ENCODE results near the gene COL6A2.
"Not testable (repeated sequence)": the region's sequence is repeated elsewhere in the genome, so short reads cannot be mapped to it uniquely, and the experiment has no call there.

DNA sequence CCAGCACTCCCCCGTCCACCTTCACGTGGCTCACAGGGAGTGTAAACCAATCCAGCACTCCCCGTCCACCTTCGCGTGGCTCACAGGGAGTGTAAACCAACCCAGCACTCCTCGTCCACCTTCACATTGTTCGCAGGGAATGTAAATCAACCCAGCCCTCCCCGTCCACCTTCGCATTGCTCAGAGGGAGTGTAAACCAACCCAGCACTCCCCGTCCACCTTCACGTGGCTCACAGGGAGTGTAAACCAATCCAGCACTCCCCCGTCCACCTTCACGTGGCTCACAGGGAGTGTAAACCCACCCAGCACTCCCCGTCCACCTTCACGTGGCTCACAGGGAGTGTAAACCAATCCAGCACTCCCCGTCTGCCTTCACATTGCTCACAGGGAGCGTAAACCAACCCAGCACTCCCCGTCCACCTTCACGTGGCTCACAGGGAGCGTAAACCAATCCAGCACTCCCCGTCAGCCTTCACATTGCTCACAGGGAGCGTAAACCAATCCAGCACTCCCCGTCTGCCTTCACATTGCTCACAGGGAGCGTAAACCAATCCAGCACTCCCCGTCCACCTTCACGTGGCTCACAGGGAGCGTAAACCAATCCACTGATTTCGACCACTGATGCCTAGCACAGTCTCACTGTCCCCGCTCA is 42.6 kb downstream of the COL6A2 start:
- TF ChIP-seq, protein P1, sequence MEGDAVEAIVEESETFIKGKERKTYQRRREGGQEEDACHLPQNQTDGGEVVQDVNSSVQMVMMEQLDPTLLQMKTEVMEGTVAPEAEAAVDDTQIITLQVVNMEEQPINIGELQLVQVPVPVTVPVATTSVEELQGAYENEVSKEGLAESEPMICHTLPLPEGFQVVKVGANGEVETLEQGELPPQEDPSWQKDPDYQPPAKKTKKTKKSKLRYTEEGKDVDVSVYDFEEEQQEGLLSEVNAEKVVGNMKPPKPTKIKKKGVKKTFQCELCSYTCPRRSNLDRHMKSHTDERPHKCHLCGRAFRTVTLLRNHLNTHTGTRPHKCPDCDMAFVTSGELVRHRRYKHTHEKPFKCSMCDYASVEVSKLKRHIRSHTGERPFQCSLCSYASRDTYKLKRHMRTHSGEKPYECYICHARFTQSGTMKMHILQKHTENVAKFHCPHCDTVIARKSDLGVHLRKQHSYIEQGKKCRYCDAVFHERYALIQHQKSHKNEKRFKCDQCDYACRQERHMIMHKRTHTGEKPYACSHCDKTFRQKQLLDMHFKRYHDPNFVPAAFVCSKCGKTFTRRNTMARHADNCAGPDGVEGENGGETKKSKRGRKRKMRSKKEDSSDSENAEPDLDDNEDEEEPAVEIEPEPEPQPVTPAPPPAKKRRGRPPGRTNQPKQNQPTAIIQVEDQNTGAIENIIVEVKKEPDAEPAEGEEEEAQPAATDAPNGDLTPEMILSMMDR (IDR thresholded peaks at IDR 0.05): not testable (repeated sequence)
- not testable (repeated sequence) for TF ChIP-seq POLR2AphosphoS5 (IDR thresholded peaks at IDR 0.05; ENCODE audit: insufficient read depth in 1 of 2, low read depth in 1 of 2)
